ENCODE results near the gene ITGA8.

GRCh38 chr10:15489431-15489830 lies 230.3 kb downstream of the ITGA8 start:
- TF ChIP-seq, protein P1, sequence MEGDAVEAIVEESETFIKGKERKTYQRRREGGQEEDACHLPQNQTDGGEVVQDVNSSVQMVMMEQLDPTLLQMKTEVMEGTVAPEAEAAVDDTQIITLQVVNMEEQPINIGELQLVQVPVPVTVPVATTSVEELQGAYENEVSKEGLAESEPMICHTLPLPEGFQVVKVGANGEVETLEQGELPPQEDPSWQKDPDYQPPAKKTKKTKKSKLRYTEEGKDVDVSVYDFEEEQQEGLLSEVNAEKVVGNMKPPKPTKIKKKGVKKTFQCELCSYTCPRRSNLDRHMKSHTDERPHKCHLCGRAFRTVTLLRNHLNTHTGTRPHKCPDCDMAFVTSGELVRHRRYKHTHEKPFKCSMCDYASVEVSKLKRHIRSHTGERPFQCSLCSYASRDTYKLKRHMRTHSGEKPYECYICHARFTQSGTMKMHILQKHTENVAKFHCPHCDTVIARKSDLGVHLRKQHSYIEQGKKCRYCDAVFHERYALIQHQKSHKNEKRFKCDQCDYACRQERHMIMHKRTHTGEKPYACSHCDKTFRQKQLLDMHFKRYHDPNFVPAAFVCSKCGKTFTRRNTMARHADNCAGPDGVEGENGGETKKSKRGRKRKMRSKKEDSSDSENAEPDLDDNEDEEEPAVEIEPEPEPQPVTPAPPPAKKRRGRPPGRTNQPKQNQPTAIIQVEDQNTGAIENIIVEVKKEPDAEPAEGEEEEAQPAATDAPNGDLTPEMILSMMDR (IDR thresholded peaks at IDR 0.05 in 2 of 3, conservative IDR thresholded peaks at IDR 0.05 in 1 of 3; ENCODE audit: borderline replicate concordance in 1 of 3, insufficient read depth in 1 of 3, low read depth in 2 of 3, low read length in 2 of 3), result no peak
- TF ChIP-seq EZH2phosphoT487 (IDR thresholded peaks at IDR 0.05; ENCODE audit: borderline replicate concordance), result no peak
- TF ChIP-seq EZH2 (IDR thresholded peaks at IDR 0.05), result no peak
- TF ChIP-seq POLR2AphosphoS5 (IDR thresholded peaks at IDR 0.05; ENCODE audit: low read depth, low read length), result no peak
- TF ChIP-seq POLR2A (IDR thresholded peaks at IDR 0.05; ENCODE audit: borderline replicate concordance, extremely low read depth, insufficient read depth, insufficient read length), result no peak
- TF ChIP-seq MAX (IDR thresholded peaks at IDR 0.05), result no peak
- no peak for TF ChIP-seq TCF7L2 (IDR thresholded peaks at IDR 0.05; ENCODE audit: borderline replicate concordance, extremely low read depth, insufficient read depth, insufficient read length)
- TF ChIP-seq RAD21 (IDR thresholded peaks at IDR 0.05; ENCODE audit: low read depth), result no peak
- no peak for TF ChIP-seq CEBPB (IDR thresholded peaks at IDR 0.05; ENCODE audit: low read depth)
- TF ChIP-seq ZFX (IDR thresholded peaks at IDR 0.05), result no peak
- no peak for TF ChIP-seq SP1 (IDR thresholded peaks at IDR 0.05; ENCODE audit: low read depth)
- no peak for TF ChIP-seq FOSL1 (IDR thresholded peaks at IDR 0.05; ENCODE audit: low read depth)
